Adrenal gland (tissue), 12 donors: ENCODE measurements around the gene ESM1. TPM values are rescaled to one million over a fixed set of nuclear protein-coding genes. Genes with fewer than 3 reads are reported as not detected.
"Not testable (repeated sequence)": the region's sequence is repeated elsewhere in the genome, so short reads cannot be mapped to it uniquely, and the experiment has no call there.

Experiments
- DNase-seq, 7 donors: peaks; one replicate each; pipeline ENCODE4 v3.0.0-alpha.2; 2019 to 2020
- H3K27ac ChIP-seq, 5 donors: fragments of 200-600 bp; sonication (generic) in 4 of 5; 1 replicate in 3 of 5; 2 replicates in 2 of 5; pipeline versions ENCODE4 v1.5.1 to v1.8.0; 2016 to 2020; ENCODE audit warnings: mild to moderate bottlenecking in 1 of 5
- H3K27me3 ChIP-seq: fragments of 200-600 bp; 2 replicates; pipeline ENCODE4 v1.8.0; 2021
- H3K36me3 ChIP-seq, 2 donors: fragments of 200-600 bp; replicated peaks in 1 of 2; 1 replicate in 1 of 2; 2 replicates in 1 of 2; pipeline versions ENCODE4 v1.5.1 to v1.8.0; 2018 to 2022
- H3K4me1 ChIP-seq, 2 donors: fragments of 200-600 bp; replicated peaks in 1 of 2; 1 replicate in 1 of 2; 2 replicates in 1 of 2; pipeline versions ENCODE4 v1.5.1 to v1.8.0; 2018 to 2021
- H3K4me3 ChIP-seq, 4 donors: fragments of 200-600 bp; sonication (generic) in 3 of 4; one replicate each; pipeline ENCODE4 v1.5.1; 2016 to 2018
- H3K9me3 ChIP-seq, 3 donors: fragments of 200-600 bp; sonication (generic) in 1 of 3; replicated peaks in 1 of 3; 1 replicate in 2 of 3; 2 replicates in 1 of 3; pipeline versions ENCODE4 v1.5.1 to v1.8.0; 2016 to 2021
- POLR2A ChIP-seq, 2 donors: fragments of 450-650 bp; IDR thresholded peaks; one replicate each; pipeline ENCODE4 v1.6.1; 2017; ENCODE audit warnings: antibody characterized with exemption in 2 of 2, mild to moderate bottlenecking in 2 of 2, moderate library complexity in 1 of 2
- WGBS, 4 donors: extraction: QIAGEN DNeasy Blood & Tissue Kit in 2 of 4; methylation state at CpG; one replicate each; pipeline versions ENCODE4 v1.1.5 to v1.1.7; 2013 to 2017; 5-methylcytosine and 5-hydroxymethylcytosine counted together
- intact Hi-C, 2 donors: fragments of 100-400 bp; cut with DNase I; formaldehyde crosslinking; loops; one replicate each; pipeline versions ENCODE4 v1.14.1 to v1.15.0; 2022 to 2023
- polyA plus RNA-seq, 3 donors: library from polyadenylated mRNA; stranded (reverse); fragments of 200-250 nt in 2 of 3; fragments of 350-450 nt in 1 of 3; fragmentation: Illumina TruSeq in 1 of 3; extraction: RNeasy Lipid Tissue Mini Kit (QIAGEN cat#74804) in 1 of 3; gene quantifications; one replicate each; pipeline ENCODE4 v1.2.3, GENCODE V29; 2013 to 2014
- total RNA-seq, 9 donors: library from RNA; depleted of rRNA in 4 of 9; stranded (reverse); fragments of >200 nt in 4 of 9; fragments of 120-200 nt in 1 of 9; fragmentation: NEBNext Ultra II Directional in 1 of 9; extraction: Animal tissue kit (Norgen Biotek cat#: 25700) in 1 of 9; gene quantifications; one replicate each; pipeline versions ENCODE4 v1.1.0 to v1.2.4, GENCODE V29; 2013 to 2023
- TF ChIP-seq, protein P1 (sequence below), 6 experiments: fragments of 450-650 bp in 4 of 6; fragments of 200-600 bp in 2 of 6; sonication (generic) in 1 of 6; IDR thresholded peaks; 1 replicate in 5 of 6; 2 replicates in 1 of 6; pipeline versions ENCODE4 v1.5.1 to v1.8.0; 2016 to 2021; ENCODE audit warnings: antibody characterized with exemption in 6 of 6, mild to moderate bottlenecking in 2 of 6, moderate library complexity in 1 of 6
- donor health status: healthy with polysubstance abuse.
- donor health status: Bipolar disorder and iron deficiency.
- donor health status: DM: yes; HTN: yes; CAD: no.
- donor health status: DM: no; HTN: no; CAD: no.
- donor health status: DM: no; HTN: no; CAD: no.
- donor health status: DM: yes; HTN: yes; CAD: no.

The ESM1 gene
- total and polyA plus RNA-seq, 12 donors = 0.43 to 5.4 (median 1.3) TPM

DNA sequence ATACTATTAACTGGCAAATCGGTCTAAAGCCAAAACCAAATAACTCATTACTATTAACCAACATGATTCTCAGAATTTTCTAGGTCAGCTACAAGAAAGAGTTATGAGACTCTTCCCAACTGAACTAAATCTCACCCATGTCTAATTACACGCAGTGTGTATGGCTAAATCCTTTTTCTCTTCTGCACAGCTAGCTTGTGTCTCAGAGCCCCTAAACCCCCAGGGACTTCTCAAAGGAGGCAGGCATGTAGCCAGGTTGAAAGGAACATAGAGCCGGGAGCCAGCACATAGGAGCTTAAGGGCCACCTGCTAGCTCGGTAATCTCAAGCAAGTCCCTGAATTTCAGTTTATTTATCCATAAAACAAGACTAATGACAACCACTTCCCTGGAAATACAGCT lies 36.4 kb upstream of the ESM1 start:
- intact Hi-C loops = no loop called here
- no peak for DNase-seq
- no peak for TF ChIP-seq POLR2A (IDR thresholded peaks at IDR 0.05)
- TF ChIP-seq, protein P1, sequence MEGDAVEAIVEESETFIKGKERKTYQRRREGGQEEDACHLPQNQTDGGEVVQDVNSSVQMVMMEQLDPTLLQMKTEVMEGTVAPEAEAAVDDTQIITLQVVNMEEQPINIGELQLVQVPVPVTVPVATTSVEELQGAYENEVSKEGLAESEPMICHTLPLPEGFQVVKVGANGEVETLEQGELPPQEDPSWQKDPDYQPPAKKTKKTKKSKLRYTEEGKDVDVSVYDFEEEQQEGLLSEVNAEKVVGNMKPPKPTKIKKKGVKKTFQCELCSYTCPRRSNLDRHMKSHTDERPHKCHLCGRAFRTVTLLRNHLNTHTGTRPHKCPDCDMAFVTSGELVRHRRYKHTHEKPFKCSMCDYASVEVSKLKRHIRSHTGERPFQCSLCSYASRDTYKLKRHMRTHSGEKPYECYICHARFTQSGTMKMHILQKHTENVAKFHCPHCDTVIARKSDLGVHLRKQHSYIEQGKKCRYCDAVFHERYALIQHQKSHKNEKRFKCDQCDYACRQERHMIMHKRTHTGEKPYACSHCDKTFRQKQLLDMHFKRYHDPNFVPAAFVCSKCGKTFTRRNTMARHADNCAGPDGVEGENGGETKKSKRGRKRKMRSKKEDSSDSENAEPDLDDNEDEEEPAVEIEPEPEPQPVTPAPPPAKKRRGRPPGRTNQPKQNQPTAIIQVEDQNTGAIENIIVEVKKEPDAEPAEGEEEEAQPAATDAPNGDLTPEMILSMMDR (IDR thresholded peaks at IDR 0.05) = no peak
- H3K4me3 ChIP-seq = no peak overlapping the region
- no peak overlapping the region for H3K27ac ChIP-seq
- no peaks in the 10 kb centered on the region for H3K36me3 ChIP-seq
- H3K4me1 ChIP-seq = no peaks in the 10 kb centered on the region
- WGBS, 4 donors = 54 to 72% (median 62%) methylated on average over 4 of the region's 4 CpGs
- H3K27me3 ChIP-seq = no peaks in the 10 kb centered on the region
- H3K9me3 ChIP-seq = no peaks in the 10 kb centered on the region

DNA sequence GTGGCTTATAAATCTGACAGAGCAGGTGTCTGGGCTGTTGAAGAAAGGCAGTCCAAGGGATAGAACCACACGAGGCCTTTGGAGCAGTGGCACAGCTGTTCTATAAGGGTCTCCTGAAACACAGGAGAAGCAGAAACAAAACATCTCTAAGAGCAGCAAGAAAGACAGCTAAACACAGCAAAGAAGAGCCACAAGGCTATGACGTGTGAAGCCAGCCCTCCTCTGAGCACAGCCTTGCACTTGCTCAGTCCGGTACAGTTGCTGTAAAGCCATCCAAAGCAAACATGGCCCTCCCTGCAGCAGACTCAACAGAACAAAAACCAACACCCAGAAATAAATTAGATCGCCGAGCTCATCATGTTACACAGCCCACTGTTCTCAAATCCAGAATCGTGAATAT lies 36.0 kb upstream of the ESM1 start:
- Histone ChIP-seq H3K27me3 (no peaks in the 10 kb centered on the region), H3K4me1 (no peaks in the 10 kb centered on the region), H3K9me3 (no peaks in the 10 kb centered on the region), H3K36me3 (no peaks in the 10 kb centered on the region), H3K4me3 (no peak overlapping the region), H3K27ac (no peak overlapping the region)
- intact Hi-C loops = no loop called here
- WGBS, 4 donors = 53 to 65% (median 60%) methylated on average over 6 of the region's 6 CpGs
- TF ChIP-seq POLR2A (IDR thresholded peaks at IDR 0.05) = no peak
- TF ChIP-seq, protein P1 (IDR thresholded peaks at IDR 0.05) = no peak
- no peak for DNase-seq

DNA sequence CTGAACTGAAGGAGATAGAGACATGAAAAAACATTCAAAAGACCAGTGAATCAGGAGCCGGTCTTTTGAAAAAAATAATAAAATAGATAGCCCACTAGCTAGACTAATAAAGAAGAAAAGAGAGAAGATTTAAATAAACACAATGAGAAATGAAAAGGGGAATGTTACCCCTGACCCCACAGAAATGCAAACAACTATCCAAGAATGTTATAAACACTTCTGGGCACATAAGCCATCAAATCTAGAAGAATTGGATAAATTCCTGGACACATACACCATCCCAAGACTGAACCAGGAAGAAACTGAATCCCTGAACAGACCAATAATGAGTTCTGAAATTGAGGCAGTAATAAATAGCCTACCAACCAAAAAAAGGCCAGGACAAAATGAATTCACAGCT lies 24.8 kb upstream of the ESM1 start:
- H3K4me3 ChIP-seq, intact Hi-C loops, H3K36me3 ChIP-seq, H3K4me1 ChIP-seq, H3K27me3 ChIP-seq, H3K9me3 ChIP-seq, H3K27ac ChIP-seq, DNase-seq: not testable (repeated sequence)
- WGBS, 4 donors = 72 to 75% (median 74%) methylated on average over 1 of the region's 1 CpG

DNA sequence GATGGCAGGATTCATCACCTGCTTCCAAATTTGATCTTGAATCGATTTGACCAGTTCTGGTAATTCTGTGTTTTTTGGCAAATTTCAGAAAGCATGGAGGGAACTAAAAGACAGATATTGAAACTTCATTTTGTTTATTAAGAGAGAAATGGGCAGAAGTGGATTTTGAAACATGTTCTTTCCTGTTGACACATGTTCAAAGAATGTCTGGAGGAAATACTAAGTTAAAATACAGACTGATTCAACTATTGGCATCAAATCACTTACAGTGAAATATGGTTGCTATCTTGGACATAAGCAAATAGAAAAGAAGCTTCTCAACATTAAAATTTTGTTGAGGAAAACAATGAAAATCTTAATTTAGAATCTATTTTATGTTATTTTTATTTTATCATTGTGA lies 19.3 kb upstream of the ESM1 start:
- WGBS, 4 donors = 56 to 81% (median 71%) methylated on average over 1 of the region's 1 CpG
- intact Hi-C loops = no loop called here
- Histone ChIP-seq H3K36me3 (no peaks in the 10 kb centered on the region), H3K27ac (no peak overlapping the region), H3K9me3 (no peaks in the 10 kb centered on the region), H3K4me3 (no peak overlapping the region), H3K4me1 (no peaks in the 10 kb centered on the region), H3K27me3 (no peaks in the 10 kb centered on the region)
- TF ChIP-seq, protein P1 (IDR thresholded peaks at IDR 0.05) = no peak
- no peak for TF ChIP-seq POLR2A (IDR thresholded peaks at IDR 0.05)
- no peak for DNase-seq

DNA sequence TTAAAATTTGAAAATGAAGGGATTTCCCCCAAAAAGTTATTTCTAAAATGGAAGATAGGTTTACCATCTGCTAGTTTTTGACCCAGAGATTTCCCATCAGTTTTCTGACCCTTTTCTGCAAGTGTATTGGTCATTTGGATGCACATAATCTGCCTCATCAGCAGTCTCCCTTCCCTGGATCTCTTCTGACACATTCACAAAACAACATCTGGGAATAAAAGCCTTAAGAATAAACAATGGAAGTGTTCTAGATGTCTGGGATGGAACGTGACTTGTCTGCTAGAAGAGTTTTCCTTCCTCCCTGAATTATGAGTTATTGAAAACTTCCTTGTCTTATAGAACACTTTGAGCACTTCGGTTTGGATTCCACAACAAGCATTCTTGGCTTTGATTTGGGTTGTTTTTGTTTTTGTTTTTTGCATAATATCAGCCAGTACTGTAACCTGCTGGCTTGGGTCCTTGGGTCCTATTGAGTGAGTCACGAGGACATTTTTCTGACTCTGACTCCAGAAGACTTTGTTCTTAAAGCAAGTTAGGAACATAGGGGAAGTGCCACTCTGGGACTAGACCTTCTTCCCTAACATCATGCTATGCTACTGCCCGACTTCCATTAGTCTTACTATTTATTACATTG lies 18.2 kb upstream of the ESM1 start:
- Histone ChIP-seq H3K4me1 (no peaks in the 10 kb centered on the region), H3K27me3 (no peaks in the 10 kb centered on the region), H3K27ac (no peak overlapping the region), H3K36me3 (no peaks in the 10 kb centered on the region), H3K9me3 (no peaks in the 10 kb centered on the region), H3K4me3 (no peak overlapping the region)
- no peak for DNase-seq
- 59 to 63% (median 59%) methylated on average over 4 of the region's 4 CpGs for WGBS, 4 donors
- intact Hi-C loops = no loop called here
- no peak for TF ChIP-seq POLR2A (IDR thresholded peaks at IDR 0.05)
- TF ChIP-seq, protein P1 (IDR thresholded peaks at IDR 0.05) = no peak

DNA sequence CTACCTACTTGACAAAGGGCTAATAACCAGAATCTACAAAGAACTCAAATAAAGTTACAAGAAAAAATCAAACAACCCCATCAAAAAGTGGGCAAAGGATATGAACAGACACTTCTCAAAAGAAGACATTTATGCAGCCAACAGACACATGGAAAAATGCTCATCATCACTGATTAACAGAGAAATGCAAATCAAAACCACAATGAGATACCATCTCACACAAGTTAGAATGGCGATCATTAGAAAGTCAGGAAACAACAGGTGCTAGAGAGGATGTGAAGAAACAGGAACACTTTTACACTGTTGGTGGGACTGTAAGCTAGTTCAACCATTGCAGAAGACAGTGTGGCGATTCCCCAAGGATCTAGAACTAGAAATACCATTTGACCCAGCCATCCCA lies 16.8 kb upstream of the ESM1 start:
- H3K4me3 ChIP-seq, intact Hi-C loops, H3K27ac ChIP-seq, H3K4me1 ChIP-seq, H3K27me3 ChIP-seq, DNase-seq, H3K9me3 ChIP-seq, H3K36me3 ChIP-seq: not testable (repeated sequence)
- 79 to 86% (median 81%) methylated on average over 2 of the region's 2 CpGs for WGBS, 4 donors
